Kidney (tissue), 22 donors: ENCODE measurements around the gene CLIC5. TPM values are rescaled to one million over a fixed set of nuclear protein-coding genes. Genes with fewer than 3 reads are reported as not detected.

Experiments
- DNase-seq, 5 donors: peaks; one replicate each; pipeline ENCODE4 v3.0.0-alpha.2; 2013 to 2020
- FAIRE-seq: peaks from 2 replicates; lab custom pipeline; 2012; peaks lifted over from hg19 to GRCh38; lab: Jason Lieb, UNC
- H3K27ac ChIP-seq, 2 donors: one replicate each; pipeline ENCODE4 v1.7.0; 2013; ENCODE audit warnings: low read depth in 2 of 2, low read length in 2 of 2, inconsistent platforms in 1 of 2
- H3K27me3 ChIP-seq: one replicate; pipeline ENCODE4 v1.7.1; 2013; ENCODE audit warnings: low read length, inconsistent platforms; ENCODE audit not compliant: control insufficient read depth, insufficient read depth
- H3K36me3 ChIP-seq, 3 donors: one replicate each; pipeline versions ENCODE4 v1.7.0 to v1.7.1; 2013; ENCODE audit warnings: low read length in 3 of 3, control low read depth in 1 of 3, inconsistent platforms in 1 of 3; ENCODE audit not compliant: insufficient read depth in 3 of 3, control insufficient read depth in 2 of 3
- H3K4me1 ChIP-seq, 3 donors: one replicate each; pipeline versions ENCODE4 v1.7.0 to v1.7.1; 2013; ENCODE audit warnings: low read length in 3 of 3, inconsistent platforms in 1 of 3, low read depth in 1 of 3; ENCODE audit not compliant: control insufficient read depth in 2 of 3, insufficient read depth in 2 of 3
- H3K4me3 ChIP-seq, 3 donors: one replicate each; pipeline versions ENCODE4 v1.7.0 to v1.8.1; 2013; ENCODE audit warnings: low read length in 3 of 3, control low read depth in 1 of 3, inconsistent platforms in 1 of 3
- H3K9ac ChIP-seq, 3 donors: one replicate each; pipeline versions ENCODE4 v1.7.0 to v1.7.1; 2013; ENCODE audit warnings: low read length in 3 of 3, control low read depth in 1 of 3, inconsistent platforms in 1 of 3
- H3K9me3 ChIP-seq, 3 donors: one replicate each; pipeline versions ENCODE4 v1.7.0 to v1.7.1; 2013; ENCODE audit warnings: low read length in 3 of 3, control low read depth in 1 of 3, inconsistent platforms in 1 of 3; ENCODE audit not compliant: control insufficient read depth in 2 of 3, insufficient read depth in 1 of 3
- intact Hi-C: fragments of 100-400 bp; cut with DNase I; formaldehyde crosslinking; loops from one replicate; pipeline ENCODE4 v1.11.1; 2022
- long read RNA-seq, 10 donors: library from polyadenylated mRNA in 1 of 10; unstranded in 1 of 10; transcript quantifications; one replicate each; pipeline ENCODE4 v2.0.0 and lab custom pipeline, GENCODE V29; 2021 to 2026
- polyA plus RNA-seq: library from polyadenylated mRNA; stranded (reverse); fragments of 350-450 nt; fragmentation: Illumina TruSeq; extraction: RNeasy Lipid Tissue Mini Kit (QIAGEN cat#74804); gene quantifications from one replicate; pipeline ENCODE4 v1.2.3, GENCODE V29; 2014; ENCODE audit warnings: low read depth, low replicate concordance; ENCODE audit not compliant: insufficient read depth
- total RNA-seq: library from RNA; stranded (reverse); fragmentation: NEBNext Ultra II Directional; extraction: Animal tissue kit (Norgen Biotek cat#: 25700); gene quantifications from one replicate; pipeline ENCODE4 v1.2.1, GENCODE V29; 2021
- TF ChIP-seq, protein P1 (sequence below): IDR thresholded peaks from 3 replicates; pipeline ENCODE4 v1.5.1; 2012; ENCODE audit warnings: mild to moderate bottlenecking, moderate library complexity, borderline replicate concordance; ENCODE audit not compliant: insufficient read depth; ENCODE audit errors: extremely low read depth
- donor health status: control.
- donor health status: control.
- donor health status: control.
- donor health status: control.
- donor health status: control.
- donor health status: DM: yes; HTN: yes; CAD: no.
- donor health status: Normal renal cell carcinoma (clear cell type).

The CLIC5 gene
- 7.4 TPM for total RNA-seq
- polyA plus RNA-seq, result 54.3 TPM
- long read RNA-seq, donor 1, full-length matches to known transcripts, result 50 of 75 reads
- long read RNA-seq, donor 1, partial matches to known transcripts, result 19 of 75 reads
- long read RNA-seq, donor 1, other reads (novel, unspliced or antisense), result 6 of 75 reads
- long read RNA-seq, donor 2, full-length matches to known transcripts, result 39 of 49 reads
- long read RNA-seq, donor 2, partial matches to known transcripts, result 10 of 49 reads
- long read RNA-seq, donor 2, other reads (novel, unspliced or antisense), result 0 of 49 reads
- long read RNA-seq, donor 3, full-length matches to known transcripts, result 60 of 113 reads
- long read RNA-seq, donor 3, partial matches to known transcripts, result 53 of 113 reads
- long read RNA-seq, donor 3, other reads (novel, unspliced or antisense), result 0 of 113 reads
- long read RNA-seq, donor 4, full-length matches to known transcripts, result 70 of 82 reads
- long read RNA-seq, donor 4, partial matches to known transcripts, result 7 of 82 reads
- long read RNA-seq, donor 4, other reads (novel, unspliced or antisense), result 5 of 82 reads
- long read RNA-seq, donor 5, full-length matches to known transcripts, result 2 of 2 reads
- long read RNA-seq, donor 5, partial matches to known transcripts, result 0 of 2 reads
- long read RNA-seq, donor 5, other reads (novel, unspliced or antisense), result 0 of 2 reads
- long read RNA-seq, donor 6, full-length matches to known transcripts, result 8 of 13 reads
- long read RNA-seq, donor 6, partial matches to known transcripts, result 5 of 13 reads
- long read RNA-seq, donor 6, other reads (novel, unspliced or antisense), result 0 of 13 reads
- long read RNA-seq, donor 7, full-length matches to known transcripts, result 1 of 4 reads
- long read RNA-seq, donor 7, partial matches to known transcripts, result 0 of 4 reads
- long read RNA-seq, donor 7, other reads (novel, unspliced or antisense), result 3 of 4 reads
- long read RNA-seq, donor 8, full-length matches to known transcripts, result 69 of 122 reads
- long read RNA-seq, donor 8, partial matches to known transcripts, result 48 of 122 reads
- long read RNA-seq, donor 8, other reads (novel, unspliced or antisense), result 5 of 122 reads
- long read RNA-seq, donor 9, full-length matches to known transcripts, result 22 of 37 reads
- long read RNA-seq, donor 9, partial matches to known transcripts, result 15 of 37 reads
- long read RNA-seq, donor 9, other reads (novel, unspliced or antisense), result 0 of 37 reads
- long read RNA-seq, donor 10, full-length matches to known transcripts, result 22 of 47 reads
- long read RNA-seq, donor 10, partial matches to known transcripts, result 25 of 47 reads
- long read RNA-seq, donor 10, other reads (novel, unspliced or antisense), result 0 of 47 reads

DNA sequence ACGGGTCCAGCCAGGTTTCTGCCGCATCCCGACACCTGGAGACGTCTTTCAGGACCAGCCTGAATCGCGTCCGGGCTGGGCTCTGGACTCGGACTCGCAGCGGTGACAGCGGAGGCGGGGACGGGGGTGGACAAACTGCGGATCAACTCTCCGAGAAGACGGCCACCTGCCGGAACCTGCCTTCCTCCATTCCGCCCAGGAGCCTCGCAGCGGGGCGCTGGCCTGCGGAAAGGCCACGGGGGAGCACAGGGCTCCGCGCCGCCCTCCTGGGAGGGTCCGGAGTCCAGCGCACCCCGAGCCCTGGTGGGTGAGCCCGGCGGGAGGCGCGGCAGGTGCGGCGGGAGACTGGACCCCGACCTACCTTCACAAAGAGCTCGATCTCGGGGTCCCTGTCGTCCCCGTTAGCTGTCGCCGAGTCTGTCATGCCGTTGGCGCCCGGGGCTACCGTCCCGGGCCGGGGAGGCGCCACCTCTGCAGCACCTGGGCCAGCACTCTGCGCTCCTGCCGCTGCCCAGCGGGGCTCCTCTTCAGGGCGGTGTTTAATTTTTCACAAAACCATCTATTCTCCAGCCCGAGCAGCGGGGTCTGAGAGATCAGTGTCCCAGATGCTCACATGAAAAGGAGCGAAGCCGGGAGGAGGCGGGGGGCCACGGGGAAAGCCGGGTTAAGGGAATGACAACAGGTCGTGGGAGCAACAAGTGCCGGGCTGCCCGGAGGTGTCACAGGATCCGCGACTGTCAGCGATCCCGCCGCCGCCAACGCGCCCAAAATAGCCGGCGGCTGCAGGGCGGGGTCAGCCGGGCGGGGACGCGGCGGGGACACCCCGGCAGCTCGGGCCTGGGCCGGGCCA is at the start of gene CLIC5:
TSS of gene CLIC5 (minus strand) at position 742 of the 850 bp plus-strand sequence. CDS start at position 424, 318 bp downstream.
- DNase-seq, result peak; percentile 29 to 76 (median 42)
- H3K27ac ChIP-seq, result peak within 1 kb of the TSS; percentile 7 to 61

GRCh38 chr6:46062991-46063390 is 47.3 kb upstream of the CLIC5 start:
- Histone ChIP-seq H3K9ac (no peak overlapping the region), H3K4me3 (no peak overlapping the region), H3K27ac (no peak overlapping the region), H3K36me3 (no peaks in the 10 kb centered on the region), H3K27me3 (no peaks in the 10 kb centered on the region), H3K4me1 (peaks cover 0 to 3% (median 0%) of the 10 kb centered on the region in 3 donors), H3K9me3 (no peaks in the 10 kb centered on the region)
- FAIRE-seq, result no peak
- DNase-seq, result no peak
- TF ChIP-seq, protein P1, sequence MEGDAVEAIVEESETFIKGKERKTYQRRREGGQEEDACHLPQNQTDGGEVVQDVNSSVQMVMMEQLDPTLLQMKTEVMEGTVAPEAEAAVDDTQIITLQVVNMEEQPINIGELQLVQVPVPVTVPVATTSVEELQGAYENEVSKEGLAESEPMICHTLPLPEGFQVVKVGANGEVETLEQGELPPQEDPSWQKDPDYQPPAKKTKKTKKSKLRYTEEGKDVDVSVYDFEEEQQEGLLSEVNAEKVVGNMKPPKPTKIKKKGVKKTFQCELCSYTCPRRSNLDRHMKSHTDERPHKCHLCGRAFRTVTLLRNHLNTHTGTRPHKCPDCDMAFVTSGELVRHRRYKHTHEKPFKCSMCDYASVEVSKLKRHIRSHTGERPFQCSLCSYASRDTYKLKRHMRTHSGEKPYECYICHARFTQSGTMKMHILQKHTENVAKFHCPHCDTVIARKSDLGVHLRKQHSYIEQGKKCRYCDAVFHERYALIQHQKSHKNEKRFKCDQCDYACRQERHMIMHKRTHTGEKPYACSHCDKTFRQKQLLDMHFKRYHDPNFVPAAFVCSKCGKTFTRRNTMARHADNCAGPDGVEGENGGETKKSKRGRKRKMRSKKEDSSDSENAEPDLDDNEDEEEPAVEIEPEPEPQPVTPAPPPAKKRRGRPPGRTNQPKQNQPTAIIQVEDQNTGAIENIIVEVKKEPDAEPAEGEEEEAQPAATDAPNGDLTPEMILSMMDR, result no peak
- intact Hi-C loops, result no loop called here

More for the DNA sequence above, at the start of gene CLIC5:
- H3K9me3 ChIP-seq, result peaks cover 0 to 1% (median 0%) of the 10 kb centered on the region in 3 donors
- no peaks in the 10 kb centered on the region for H3K36me3 ChIP-seq
- intact Hi-C loops, result no loop called here
- TF ChIP-seq, protein P1, result no peak
- peaks cover 0 to 6% (median 0%) of the 10 kb centered on the region in 3 donors for H3K4me1 ChIP-seq
- FAIRE-seq, result no peak
- H3K4me3 ChIP-seq, result peak within 1 kb of the TSS; percentile 50 to 73 (median 63)
- peak within 1 kb of the TSS in 2 of 3 donors; percentile 17 to 67 for H3K9ac ChIP-seq
- H3K27me3 ChIP-seq, result peaks cover 5% of the 10 kb centered on the region

DNA sequence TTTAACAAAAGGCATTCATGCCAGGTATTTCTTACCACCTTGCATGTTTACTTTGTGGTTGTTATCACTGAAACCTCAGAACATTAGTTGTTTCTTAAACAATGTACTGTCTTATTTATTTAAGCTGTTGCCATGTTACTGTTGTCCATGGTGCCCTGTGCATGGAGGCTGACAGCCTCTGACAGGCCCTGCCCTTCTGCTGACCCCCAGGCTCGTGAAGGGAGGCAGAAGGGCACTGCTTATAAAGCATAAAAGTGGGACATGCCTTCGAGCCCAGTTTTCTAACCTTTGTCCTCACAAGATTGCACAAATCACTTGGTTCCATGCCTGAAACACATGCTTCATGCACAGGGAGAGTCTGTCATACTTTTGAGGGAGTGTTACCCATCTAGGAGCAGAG is 46.7 kb upstream of the CLIC5 start:
- H3K9me3 ChIP-seq, result no peaks in the 10 kb centered on the region
- no peak overlapping the region for H3K4me3 ChIP-seq
- no peaks in the 10 kb centered on the region for H3K27me3 ChIP-seq
- intact Hi-C loops, result no loop called here
- DNase-seq (peak in 2 of 5 donors; percentile 38 to 85), FAIRE-seq (no peak)
- no peak overlapping the region for H3K27ac ChIP-seq
- H3K4me1 ChIP-seq, result peaks cover 0 to 3% (median 0%) of the 10 kb centered on the region in 3 donors
- no peaks in the 10 kb centered on the region for H3K36me3 ChIP-seq
- TF ChIP-seq, protein P1, result no peak
- no peak overlapping the region for H3K9ac ChIP-seq
